GM21529 (cell line): ENCODE measurements around the gene RHOBTB1.
"Not testable (repeated sequence)": the region's sequence is repeated elsewhere in the genome, so short reads cannot be mapped to it uniquely, and the experiment has no call there.

Experiments
- ATAC-seq: cut with Tn5 transposase; IDR thresholded peaks from one replicate; pipeline ENCODE4 v1.9.1; 2021; ENCODE audit not compliant: unreplicated experiment

The RHOBTB1 gene, protein sequence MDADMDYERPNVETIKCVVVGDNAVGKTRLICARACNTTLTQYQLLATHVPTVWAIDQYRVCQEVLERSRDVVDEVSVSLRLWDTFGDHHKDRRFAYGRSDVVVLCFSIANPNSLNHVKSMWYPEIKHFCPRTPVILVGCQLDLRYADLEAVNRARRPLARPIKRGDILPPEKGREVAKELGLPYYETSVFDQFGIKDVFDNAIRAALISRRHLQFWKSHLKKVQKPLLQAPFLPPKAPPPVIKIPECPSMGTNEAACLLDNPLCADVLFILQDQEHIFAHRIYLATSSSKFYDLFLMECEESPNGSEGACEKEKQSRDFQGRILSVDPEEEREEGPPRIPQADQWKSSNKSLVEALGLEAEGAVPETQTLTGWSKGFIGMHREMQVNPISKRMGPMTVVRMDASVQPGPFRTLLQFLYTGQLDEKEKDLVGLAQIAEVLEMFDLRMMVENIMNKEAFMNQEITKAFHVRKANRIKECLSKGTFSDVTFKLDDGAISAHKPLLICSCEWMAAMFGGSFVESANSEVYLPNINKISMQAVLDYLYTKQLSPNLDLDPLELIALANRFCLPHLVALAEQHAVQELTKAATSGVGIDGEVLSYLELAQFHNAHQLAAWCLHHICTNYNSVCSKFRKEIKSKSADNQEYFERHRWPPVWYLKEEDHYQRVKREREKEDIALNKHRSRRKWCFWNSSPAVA

DNA sequence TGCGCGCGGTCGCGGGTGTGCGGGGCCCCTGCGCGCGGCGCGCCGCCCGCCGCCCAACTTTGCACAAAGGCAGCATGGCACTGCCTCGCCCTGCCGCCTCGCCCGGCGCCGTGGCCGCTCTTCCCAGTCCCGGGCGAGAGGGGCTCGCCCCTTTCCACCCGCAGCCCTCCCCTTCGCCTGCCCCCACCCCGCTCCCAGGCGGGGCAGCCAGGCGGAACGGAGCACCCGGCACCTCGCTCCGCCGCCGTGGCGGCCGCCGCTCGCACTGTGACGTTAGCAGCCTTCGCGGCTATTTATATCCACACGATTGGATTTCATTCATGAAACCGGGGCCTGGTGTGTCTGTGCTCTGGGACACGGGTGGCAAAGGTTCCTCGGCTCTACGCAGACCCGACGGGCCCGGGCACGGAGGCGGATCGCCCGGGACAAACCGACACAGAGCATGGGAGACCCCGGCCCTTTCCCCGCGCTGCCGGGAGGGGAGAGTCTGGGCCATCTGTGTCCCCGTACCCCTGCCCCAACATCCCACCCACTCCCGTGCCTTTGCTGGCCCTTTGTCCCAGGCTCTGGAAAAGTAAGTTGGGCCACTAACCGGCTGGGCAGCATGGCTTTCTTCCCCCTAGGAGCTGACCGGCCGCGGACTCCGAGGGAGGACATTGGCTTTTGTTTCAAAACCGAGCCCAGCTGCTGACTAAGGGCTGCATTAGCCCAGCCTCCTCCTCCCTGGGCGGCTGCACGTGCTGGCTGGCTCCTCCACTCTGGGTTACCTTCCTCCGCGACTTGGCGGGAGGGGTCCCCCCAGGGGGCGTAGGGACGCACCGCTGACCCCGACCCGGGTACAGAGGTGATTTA, at the start of gene RHOBTB1:
Gene RHOBTB1 (minus strand): TSS at position 128 of the 852 bp plus-strand sequence. CDS start 32,643 bp downstream, outside the sequence.
- peak; percentile 55 for ATAC-seq

DNA sequence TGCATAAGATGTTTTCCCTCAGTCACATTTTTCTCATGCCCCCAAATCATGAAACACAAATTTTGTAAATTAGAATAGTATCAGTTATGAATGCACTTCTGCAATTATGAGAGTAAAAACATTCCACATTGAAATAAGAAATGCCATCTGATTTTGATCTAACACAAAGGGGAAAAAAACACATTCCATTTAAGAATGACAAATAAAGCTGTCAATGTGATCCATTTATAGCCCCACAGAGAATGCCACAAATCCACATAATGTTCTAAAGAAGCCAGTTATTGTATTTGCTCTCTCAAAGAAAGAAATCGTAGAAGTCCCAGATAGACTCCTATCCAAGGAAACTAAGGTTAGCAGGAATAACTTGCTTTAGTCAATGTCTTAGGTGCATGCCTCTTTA, 48.7 kb upstream of the RHOBTB1 start:
- no peak for ATAC-seq

DNA sequence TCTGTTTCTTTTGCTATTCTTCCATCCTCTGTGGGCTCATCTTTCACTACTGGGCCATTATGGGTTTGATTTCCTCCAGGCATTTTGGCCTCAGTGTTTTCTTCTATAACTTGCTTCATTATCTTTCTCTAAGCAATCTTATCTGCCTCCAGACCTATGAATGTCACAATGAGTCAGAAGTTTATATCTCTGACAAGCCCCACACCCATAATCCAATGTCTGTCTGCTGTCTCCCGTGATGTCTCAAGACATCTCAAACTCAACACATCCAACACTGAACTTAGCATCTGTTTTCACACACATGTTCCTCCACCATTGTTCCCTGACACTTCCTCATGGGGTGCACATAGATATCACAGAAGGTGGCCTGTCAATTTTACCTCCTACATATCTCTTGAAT, 46.7 kb upstream of the RHOBTB1 start:
- no peak for ATAC-seq

DNA sequence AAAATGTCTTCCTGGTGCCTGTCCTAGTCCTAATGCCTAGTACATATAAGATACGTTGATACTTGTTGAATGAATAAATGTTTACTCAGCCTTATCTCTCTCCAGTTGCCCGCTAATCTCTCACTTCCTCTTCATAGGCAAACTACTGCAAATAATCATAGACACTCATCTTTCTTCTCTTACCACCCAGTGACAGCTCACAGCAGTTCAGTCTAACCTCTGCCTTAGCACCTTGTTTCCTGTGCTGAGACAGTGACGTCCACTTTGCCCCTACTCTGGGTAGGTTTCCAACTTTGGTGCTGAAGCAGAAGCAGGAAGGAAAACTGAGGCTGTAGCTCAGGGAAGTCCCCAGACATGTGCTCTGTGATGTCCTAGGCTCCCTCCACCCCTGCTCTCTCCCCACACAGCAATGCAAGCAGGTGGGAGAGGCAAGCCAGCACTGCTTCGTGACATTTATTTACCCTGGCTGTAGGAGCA, 45.5 kb upstream of the RHOBTB1 start:
- peak; percentile 75 for ATAC-seq

DNA sequence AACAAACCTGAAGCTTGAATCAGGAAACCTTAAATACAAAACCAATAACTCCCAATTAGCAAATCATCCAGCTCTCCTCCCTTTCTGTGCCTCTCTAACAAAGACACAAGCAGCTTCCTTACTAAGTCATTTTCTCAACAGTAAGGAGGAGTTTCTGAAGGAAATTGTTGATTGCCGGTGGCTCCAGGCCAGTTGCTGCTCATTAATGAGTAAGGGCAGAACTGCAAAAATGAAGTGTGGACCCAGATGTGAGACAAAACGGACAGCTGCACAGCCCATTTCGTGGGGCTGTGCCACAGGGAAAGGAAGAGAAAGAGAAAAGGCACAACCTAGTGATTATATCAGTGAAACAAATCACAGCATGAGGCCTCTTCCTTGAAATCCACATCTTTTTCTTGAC, 42.8 kb upstream of the RHOBTB1 start:
- ATAC-seq, result no peak

DNA sequence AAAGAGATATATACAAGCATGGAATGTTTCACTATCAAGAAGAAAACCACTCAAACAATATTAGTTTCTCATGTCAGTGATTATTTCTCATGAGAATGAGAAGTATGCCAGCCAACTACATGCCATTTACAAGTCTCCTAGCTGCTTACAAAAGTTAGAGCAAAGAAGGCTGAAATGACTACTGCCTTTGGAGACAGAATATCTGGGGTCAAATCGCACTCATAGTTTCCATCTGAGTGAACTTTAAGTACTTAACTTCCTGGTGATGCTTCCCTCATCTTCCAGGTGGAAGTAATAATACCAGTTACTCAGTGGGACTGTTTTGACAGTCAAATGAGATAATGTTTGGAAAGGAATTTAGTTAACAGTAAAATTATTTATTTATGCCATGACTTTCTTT, 42.0 kb upstream of the RHOBTB1 start:
- ATAC-seq, result no peak

DNA sequence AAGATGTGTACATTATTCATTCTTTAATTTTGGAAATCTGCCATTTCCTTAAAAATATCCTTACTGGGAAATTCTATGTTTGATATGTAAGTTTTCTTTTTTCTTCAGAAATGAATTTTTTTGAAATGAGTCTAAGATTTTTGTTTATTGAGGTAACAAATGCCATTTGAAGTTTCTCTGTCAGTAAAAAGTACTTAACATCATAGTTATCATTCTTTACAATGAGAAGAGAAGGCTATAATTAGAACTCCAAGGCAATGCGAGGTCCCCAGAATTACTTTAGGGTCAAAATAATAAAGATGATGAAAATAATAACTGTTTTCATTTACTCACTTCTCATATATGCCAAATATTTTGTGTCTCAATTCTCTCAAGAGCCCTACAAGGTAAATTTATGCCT, 37.0 kb upstream of the RHOBTB1 start:
- ATAC-seq, result no peak

DNA sequence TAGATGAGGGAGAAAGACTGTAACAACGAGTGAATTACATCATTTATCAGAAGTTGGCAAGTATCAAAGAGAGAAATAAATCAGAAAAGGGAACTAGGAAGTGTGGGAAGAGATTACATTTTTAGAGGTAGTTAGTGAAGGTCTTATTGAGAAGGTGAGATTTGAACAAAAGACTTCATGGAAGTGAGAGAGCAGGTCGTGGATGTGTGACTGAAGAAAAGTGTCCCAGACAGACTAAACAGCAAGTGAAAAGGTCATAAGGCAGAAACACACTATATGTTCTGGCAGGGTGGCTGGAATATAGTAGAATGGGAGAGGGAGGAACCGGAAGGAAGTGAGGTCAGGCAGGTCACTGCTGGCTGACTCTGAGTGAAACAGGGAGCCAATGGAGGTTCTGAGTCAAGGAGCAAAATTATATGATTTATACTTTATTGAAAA, 35.7 kb upstream of the RHOBTB1 start:
- ATAC-seq, result no peak

DNA sequence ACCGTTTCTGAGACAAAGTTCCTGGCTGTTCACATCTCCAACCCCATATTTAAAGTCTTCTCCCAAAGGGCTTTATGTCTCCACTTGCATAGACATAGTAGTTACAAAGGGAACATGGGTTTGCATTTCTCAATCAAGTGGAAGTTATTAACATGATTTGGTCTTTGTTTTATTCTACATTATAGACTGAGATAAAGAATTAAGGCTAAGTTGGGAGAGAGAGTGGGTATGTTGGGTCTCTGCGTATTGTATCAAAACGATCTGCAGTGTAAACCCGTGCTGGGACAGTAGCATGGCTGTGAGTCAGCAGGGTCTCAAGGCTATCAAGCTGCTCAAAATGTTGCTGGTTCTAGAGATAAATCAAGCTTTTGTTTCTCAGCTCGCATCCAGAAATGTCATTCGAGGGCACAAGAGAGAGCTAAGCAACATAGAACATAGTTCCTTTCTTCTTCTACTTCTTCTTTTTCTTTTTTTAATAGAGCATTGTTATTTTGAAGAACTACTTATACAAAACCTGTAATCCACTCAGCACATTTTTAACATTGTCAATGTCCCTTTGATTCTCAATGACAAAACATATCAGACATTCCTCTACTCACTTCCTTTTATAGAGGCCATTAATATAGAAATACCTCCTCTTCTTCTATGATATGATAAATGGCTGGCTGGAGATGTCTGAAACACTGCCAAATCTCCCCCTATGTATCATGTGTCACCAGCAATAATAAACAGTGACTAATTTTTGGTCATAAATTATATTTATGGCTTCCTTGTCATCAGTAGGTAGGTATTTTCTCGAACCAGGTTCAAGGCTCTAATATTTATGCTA, 34.5 kb upstream of the RHOBTB1 start:
- no peak for ATAC-seq

DNA sequence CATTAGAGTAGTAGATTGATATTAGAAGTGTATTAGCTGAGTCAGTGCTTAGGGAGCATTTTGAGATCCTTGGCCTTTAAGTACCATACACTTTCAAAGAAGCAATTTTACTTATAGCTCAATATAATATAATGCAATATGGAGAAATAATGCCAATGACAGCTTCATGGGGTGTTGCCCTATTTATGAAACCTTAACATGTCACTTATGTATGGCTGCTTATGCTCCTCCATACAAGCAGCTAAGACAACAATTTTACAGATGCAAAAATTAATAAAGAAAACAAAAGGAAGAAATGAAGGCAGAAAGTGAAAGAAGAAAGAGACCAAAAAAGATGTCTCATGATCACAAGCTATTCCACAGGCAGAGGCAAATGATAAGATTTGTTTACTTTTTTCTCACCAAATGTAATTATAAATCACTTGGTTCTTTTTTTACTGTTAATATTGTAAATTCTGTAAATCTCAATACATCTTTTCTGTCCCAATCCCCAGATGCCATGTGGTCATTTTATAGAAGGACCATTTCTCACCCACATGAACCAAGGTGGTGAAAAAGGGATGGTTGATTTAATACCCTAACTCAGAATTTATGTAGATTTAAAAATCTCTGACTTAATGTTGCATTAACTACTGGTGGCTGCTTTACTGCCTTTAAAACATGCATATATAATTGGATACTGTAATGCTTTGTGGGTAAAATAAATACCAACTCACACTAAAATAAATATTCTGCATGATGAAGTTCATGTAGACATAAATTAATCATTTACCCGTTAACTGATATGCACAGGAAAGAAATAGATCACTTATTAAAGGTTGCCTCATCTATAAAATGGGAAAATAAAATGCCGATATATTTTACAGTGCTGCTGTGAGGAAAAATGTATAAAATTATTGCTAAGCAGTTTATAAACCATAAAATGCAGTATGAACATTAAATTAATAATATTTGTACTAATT, 33.5 kb upstream of the RHOBTB1 start:
- no peak for ATAC-seq

DNA sequence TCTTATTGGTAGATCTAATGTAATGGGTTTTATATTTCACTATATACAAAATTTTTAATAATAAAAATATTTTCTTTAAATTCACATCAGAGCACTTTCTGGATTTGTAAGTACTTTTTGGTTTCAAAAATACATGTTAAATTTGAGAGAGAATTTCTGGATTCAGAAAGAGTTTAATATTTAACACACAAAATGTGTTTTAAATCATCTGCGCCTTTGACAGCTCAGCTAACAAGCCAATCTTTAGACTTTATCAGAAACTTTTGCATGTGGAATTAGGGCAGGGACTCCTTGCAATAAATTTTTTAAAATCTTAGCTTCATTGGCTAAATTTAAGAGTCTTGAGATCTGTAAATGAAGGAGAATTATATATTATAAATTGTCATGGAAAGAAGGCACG, 32.7 kb upstream of the RHOBTB1 start:
- ATAC-seq, result no peak

DNA sequence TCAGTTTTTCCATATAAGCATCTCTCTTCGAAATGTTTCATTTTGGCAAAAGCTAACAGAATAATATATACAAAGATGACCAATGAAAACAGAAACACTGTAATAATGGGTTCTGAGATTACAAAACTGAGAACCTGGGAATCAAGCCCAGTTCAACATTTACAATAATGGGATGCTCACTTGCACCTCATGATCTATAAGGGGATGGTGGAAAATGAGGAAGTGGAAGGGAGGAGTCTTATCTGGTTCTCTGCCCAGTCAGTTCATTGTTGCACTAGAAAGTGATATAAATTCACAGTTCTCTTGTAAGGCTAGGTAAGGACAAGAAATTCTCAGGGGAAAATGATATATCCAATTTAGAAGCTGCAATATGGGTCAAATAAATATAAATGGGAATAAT, 31.7 kb upstream of the RHOBTB1 start:
- no peak for ATAC-seq

DNA sequence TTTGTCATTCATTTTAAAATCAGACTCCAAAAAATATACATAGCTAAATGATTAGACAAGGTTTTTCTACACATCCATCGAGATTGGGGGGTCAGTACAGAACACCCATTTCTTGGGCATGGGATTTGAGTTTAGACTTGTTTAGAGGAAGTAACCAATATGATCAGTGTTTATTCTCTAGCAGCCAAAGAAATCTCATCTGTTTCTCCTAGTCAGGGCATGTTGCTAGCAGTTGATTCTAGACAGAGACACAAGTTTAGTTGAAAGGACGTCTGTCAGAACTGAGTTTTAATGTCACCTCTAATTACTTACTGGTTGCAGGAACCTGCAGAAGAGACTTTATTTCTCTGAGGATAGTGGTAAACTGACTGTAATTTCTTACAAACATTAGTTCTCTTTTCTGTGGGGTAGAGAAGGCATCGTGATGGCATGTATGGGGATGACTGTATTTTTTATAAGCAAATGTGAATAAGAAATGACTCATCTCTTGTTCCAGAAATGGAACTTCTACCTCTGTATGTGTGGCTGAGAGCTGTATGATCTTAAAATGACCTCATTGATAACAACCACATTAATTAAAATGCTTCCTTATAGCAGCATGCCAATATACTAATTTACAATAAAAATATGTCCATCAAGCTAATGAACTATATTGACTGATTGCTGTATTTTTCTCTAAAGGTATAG, 30.6 kb upstream of the RHOBTB1 start:
- no peak for ATAC-seq

DNA sequence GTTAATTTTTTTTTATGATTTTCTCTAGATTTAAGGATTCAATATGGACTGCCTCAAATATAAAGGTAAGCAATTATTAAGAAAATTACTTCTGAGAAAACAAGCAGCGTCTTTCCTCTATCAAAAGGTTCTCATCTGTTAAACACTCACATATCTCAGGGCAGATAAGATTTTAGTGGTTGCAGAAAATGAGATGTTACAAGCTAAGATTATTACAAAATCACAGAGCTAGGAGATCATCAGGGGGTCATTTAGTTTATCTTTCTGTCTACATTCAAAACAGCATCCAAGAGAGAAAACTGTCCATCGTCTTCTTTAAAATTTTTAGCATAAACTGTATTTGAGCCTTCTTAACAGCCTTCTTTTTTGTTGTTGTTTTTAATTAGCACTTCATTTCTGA, 29.1 kb upstream of the RHOBTB1 start:
- ATAC-seq, result no peak

DNA sequence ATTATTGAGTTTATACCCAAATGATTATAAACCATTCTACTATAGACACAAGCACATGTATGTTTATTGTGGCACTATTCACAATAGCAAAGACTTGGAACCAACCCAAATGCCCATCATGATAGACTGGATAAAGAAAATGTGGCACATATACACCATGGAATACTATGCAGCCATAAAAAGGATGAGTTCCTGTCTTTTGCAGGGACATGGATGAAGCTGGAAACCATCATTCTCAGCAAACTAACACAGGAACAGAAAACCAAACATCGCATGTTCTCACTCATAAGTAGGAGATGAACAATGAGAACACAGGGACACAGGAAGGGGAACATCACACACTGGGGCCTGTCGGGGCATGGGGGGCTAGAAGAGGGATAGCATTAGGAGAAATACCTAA, 28.2 kb upstream of the RHOBTB1 start:
- ATAC-seq, result not testable (repeated sequence)

DNA sequence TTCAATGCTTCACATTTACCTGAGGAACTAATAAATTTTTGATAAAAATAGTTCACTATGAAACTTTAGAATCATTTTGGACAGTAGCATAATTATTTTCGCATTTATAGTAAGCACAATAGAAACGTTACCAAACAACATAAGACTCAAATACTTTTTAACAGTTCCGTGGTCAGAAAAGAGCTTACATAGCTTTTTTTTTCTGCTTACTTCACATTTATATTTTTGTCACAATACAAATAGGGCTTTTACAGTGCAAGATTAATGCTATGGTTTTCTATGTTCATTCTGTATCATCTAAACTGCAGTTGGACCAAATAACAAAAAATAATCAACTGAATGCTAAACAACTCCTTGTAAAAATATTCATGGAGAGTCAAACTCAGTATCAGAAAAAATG, 26.5 kb upstream of the RHOBTB1 start:
- ATAC-seq, result no peak

DNA sequence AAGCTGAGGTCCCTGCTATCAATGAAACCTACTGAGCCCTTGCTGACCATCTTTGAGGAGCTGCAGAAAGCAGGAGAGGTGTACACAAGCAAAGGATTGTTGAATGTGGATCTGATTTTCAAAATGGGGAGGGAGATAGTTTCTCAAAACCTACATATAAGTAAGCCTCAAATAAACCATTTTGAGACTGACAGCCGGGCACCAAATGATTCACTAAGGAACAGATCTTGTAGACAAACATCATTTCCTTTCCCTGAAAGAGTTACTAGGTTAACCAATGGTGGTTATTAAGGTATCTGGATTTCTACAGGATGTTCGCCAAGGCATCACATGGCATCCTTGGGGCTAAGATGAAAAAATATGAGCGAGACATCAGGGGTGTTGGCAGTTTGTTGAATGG, 24.5 kb upstream of the RHOBTB1 start:
- no peak for ATAC-seq

DNA sequence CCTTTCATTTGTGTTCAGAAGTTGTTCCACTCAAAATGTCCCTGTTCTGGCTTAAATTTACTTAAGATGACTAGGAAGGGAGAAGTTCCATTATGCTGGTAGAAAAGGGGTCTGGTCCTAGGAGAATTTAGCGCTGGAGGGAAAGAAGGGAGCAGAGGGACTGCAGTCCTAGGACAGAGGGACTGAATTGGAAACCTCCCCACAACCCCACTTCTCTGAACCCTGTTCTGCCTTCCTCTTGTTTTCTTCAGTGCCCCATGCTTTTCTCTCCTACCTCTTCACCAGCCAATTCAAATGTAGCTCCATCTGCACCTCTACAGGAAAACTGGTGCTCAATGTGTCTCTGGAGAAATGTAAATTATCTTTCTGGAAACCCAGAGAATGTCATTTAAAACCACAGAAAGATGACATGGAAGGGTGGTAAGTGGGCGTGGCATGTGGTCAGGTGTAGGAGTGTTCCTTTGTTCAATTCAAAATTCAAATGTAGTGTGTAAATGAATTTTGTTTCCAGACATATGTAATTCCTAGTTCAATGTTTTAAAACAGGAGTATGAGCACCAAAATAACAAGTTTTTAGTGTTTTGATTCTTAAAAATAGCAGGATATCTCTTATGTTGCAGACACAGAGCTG, 24.0 kb upstream of the RHOBTB1 start:
- ATAC-seq, result no peak
